Ammon's horn (tissue), 1 donor: ENCODE data around the gene E4F1.

Experiments used
- DNase-seq: peaks from one replicate; pipeline ENCODE4 v3.0.0-alpha.2; 2016; ENCODE audit warnings: low spot score

The E4F1 gene, protein sequence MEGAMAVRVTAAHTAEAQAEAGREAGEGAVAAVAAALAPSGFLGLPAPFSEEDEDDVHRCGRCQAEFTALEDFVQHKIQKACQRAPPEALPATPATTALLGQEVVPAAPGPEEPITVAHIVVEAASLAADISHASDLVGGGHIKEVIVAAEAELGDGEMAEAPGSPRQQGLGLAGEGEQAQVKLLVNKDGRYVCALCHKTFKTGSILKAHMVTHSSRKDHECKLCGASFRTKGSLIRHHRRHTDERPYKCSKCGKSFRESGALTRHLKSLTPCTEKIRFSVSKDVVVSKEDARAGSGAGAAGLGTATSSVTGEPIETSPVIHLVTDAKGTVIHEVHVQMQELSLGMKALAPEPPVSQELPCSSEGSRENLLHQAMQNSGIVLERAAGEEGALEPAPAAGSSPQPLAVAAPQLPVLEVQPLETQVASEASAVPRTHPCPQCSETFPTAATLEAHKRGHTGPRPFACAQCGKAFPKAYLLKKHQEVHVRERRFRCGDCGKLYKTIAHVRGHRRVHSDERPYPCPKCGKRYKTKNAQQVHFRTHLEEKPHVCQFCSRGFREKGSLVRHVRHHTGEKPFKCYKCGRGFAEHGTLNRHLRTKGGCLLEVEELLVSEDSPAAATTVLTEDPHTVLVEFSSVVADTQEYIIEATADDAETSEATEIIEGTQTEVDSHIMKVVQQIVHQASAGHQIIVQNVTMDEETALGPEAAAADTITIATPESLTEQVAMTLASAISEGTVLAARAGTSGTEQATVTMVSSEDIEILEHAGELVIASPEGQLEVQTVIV

GRCh38 chr16:2223221-2223941, at the start of gene E4F1:
E4F1 (plus strand) TSS chr16:2223591; CDS start chr16:2223614, 23 bp downstream.
- peak; percentile 100 for DNase-seq

GRCh38 chr16:2173916-2174315, 49.5 kb upstream of the E4F1 start:
- no peak for DNase-seq

GRCh38 chr16:2174396-2175131, 48.8 kb upstream of the E4F1 start:
- no peak for DNase-seq

GRCh38 chr16:2175454-2175853, 47.9 kb upstream of the E4F1 start:
- no peak for DNase-seq

DNA sequence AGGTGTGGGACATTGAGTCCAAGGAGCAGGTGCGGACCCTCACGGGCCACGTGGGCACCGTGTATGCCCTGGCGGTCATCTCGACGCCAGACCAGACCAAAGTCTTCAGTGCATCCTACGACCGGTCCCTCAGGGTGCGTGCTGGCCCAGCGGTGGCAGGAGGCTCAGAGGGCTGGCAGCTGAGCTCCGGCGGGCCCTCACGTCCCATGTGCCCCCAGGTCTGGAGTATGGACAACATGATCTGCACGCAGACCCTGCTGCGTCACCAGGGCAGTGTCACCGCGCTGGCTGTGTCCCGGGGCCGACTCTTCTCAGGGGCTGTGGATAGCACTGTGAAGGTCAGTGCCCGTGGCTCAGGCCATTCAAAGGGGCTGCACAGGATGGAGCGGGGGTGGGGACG, 47.3 kb upstream of the E4F1 start:
- no peak for DNase-seq

GRCh38 chr16:2177101-2177500, 46.3 kb upstream of the E4F1 start:
- DNase-seq: no peak

DNA sequence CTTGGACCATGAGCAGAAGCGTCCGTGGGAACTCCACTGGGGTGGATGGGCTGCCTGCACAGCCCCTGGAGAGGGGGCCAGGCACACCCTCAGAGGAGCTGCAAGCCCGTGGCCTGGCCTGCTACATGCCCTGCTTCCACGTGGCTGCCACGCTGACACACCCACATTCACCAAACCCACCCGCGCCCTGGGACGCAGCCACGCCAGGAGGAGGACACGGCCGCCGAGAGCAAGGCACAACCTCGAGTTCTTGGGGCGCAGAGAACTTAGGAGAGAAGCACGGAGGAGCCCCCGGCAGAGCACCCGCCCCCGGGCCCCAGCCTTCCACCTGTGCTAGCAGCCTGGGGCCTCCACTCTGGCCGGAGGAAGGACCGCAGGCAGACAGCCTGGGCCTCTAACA, 45.8 kb upstream of the E4F1 start:
- DNase-seq: no peak

- no peak for DNase-seq
Measured at GRCh38 chr16:2178321-2179106, 44.9 kb upstream of the E4F1 start.

DNA sequence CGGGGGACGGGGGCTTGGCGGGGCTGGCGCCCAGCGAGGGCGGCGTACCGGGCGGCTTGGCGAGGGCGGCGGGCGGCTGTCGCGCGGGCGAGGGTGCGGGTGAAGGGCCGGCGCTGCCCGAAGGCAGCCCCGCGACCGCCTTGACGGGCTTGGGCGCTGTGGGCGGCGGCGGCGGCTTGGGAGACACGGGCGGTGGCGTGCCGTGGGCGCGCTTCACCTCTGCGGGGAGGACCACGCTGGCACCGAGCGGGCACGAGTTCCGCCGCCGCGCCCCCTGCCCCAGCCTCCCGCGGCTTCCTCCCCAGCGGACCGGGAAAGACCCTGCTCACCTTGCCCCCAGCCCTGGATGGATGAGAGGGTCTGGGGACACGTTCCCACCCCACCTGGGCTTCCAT, 44.3 kb upstream of the E4F1 start:
- no peak for DNase-seq

GRCh38 chr16:2179576-2179975, 43.8 kb upstream of the E4F1 start:
- no peak for DNase-seq

DNA sequence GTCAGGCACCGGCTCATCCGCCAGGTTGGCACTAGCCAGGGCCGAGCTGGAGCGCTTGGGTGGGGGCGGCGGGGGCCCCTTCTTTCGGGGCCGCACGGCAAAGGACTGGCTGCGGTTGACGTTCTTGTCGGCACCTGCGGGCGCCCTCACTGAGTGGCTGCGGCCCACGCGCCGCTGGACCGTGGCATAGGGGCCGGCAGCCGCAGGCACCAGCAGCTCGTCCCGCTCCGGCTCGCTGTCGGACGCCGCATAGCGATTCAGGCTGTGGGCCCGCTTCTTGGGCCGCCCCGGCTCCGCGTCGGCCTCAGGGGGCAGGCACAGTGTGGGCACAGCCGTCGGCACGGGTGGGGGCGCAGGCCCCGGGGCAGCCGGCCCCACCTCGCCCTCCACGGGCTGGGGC, 42.9 kb upstream of the E4F1 start:
- no peak for DNase-seq

DNA sequence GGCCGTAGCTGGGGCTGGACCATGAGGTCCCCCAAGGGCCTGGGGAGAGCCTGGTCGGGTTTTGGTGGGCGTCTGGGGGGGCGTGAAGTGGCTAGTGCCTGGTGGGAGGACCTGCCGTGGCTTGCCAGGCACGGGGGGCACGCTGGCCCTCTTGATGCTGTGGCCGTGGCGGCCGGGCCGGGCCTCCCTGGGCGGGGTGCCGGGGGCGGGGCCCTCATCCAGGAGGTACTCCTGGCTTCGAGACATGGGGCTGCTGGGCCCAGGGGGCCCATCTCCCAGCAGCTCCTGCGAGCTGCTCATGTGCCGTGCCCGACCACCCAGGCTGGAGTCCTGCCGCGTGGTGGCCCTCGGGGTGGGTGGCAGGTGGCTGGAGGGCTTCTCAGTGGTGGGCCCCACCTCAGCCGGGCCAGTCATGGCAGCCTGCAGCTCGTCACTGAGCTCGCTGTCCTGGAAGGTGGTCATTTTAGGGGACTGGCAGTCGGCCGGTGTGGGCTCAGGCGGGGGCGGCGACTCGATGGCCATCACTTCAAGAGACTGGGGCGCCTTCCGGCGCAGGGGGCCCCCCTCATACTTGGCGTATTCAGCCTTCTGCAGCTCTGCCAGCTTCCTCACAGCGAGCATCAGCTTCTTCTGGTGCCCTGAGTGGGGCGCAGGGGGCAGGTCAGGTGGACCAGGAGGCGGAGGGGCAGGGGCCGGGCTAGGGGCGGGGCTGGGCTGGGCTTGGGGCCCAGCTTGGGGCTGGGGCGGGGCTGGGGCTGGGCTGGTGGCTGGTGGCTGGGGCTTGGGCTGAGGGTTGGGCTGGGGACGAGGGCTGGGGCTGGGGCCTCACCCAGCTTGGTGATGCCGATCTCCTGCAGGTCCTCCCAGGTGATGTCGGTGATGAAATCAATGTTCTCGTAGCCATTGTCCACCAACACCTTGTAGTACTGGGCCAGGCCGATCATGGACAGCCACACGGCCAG, 42.1 kb upstream of the E4F1 start:
- no peak for DNase-seq

- DNase-seq: no peak
Measured at GRCh38 chr16:2181952-2182351, 41.4 kb upstream of the E4F1 start.

- DNase-seq: no peak
Measured at GRCh38 chr16:2183671-2184070, 39.7 kb upstream of the E4F1 start.

- DNase-seq: no peak
Measured at GRCh38 chr16:2184346-2184745, 39.0 kb upstream of the E4F1 start.

- no peak for DNase-seq
Measured at GRCh38 chr16:2184962-2185361, 38.4 kb upstream of the E4F1 start.

DNA sequence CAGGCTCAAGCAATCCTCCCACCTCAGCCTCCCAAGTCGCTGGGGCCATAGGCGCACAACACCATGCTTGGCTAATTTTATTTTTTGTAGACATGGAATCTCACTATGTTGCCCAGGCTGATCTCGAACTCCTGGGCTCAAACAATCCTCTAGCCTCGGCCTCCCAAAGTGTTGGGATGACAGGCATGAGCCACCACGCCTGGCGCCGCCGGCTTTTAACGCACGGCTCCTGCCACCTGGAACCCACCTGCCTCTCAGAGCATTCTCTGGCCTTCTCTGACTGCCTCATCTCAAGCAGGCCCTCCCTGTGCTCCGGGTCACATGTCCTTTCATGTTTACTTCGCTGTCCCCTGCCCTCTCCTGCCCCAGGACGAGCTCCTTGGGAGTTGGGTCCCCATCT, 37.3 kb upstream of the E4F1 start:
- no peak for DNase-seq

DNA sequence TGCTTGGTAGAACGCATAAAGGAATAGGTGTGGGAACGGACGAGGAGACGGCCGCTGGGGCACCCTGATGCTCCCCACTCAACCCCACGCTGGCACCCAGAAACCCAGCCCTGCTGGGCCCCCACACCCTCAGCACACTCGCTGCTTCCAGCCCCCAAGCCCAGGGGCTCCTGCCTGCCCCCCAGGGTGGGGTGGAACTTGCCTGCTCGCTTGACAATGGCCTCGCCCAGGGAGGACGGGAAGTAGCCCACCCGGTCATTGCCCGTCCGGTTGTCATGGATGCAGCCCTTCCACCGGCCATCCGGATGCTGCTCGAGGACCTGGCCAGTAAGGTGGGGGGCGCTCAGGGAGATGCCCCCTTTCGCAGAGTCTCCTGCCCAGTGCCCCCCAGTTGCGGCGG, 36.9 kb upstream of the E4F1 start:
- no peak for DNase-seq

- no peak for DNase-seq
Measured at GRCh38 chr16:2187212-2187611, 36.2 kb upstream of the E4F1 start.

DNA sequence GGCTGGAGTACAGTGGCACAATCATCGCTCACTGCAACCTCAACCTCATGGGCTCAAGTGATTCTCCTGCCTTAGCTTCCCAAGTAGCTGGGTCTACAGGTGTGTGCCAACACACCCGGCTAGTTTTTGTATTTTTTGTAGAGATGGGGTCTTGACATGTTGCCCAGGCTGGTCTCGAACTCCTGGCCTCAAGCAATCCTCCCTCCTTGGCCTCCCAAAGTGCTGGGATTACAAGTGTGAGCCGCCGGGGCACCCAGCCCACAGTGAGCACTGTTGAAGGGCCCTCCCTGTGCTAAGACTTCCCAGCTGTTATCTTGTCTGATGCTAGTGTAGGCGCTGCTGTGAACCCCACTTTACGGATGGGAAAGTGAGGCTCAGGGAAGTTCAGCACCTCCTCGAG, 35.0 kb upstream of the E4F1 start:
- DNase-seq: no peak
